Smooth muscle cell (in vitro differentiated cells): ENCODE measurements around the gene RBMS3. TPM values are rescaled to one million over a fixed set of nuclear protein-coding genes. Genes with fewer than 3 reads are reported as not detected.
A peak's percentile ranks its signal among the peaks of the same experiment; 100 is the strongest.

Experiments
- DNase-seq: peaks from one replicate; lab custom pipeline; 2025; ENCODE audit not compliant: unreplicated experiment; lab: John Stamatoyannopoulos, UW
- H2AFZ ChIP-seq: fragments of 200-600 bp; sonication (generic); 2 replicates; pipeline ENCODE4 v1.6.0; 2016; ENCODE audit warnings: antibody characterized with exemption, low read depth, mild to moderate bottlenecking
- H3F3A ChIP-seq: fragments of 200-600 bp; sonication (generic); 2 replicates; pipeline ENCODE4 v1.6.0; 2017; ENCODE audit warnings: antibody characterized with exemption, low read depth
- H3K27ac ChIP-seq: fragments of 200-600 bp; sonication (generic); 2 replicates; pipeline ENCODE4 v1.5.1; 2016; ENCODE audit warnings: low read depth, mild to moderate bottlenecking
- H3K27me3 ChIP-seq: fragments of 200-600 bp; sonication (generic); 2 replicates; pipeline ENCODE4 v1.6.1; 2016; ENCODE audit warnings: low read depth, mild to moderate bottlenecking
- H3K36me3 ChIP-seq: fragments of 200-600 bp; sonication (generic); 2 replicates; pipeline ENCODE4 v1.5.1; 2016; ENCODE audit warnings: low read depth
- H3K4me1 ChIP-seq: fragments of 200-600 bp; sonication (generic); 2 replicates; pipeline ENCODE4 v1.5.1; 2016; ENCODE audit warnings: low read depth
- H3K4me2 ChIP-seq: fragments of 200-600 bp; sonication (generic); 2 replicates; pipeline ENCODE4 v1.6.0; 2016; ENCODE audit warnings: mild to moderate bottlenecking
- H3K4me3 ChIP-seq: fragments of 200-600 bp; sonication (generic); 2 replicates; pipeline ENCODE4 v1.5.1; 2016; ENCODE audit warnings: mild to moderate bottlenecking
- H3K79me2 ChIP-seq: fragments of 200-600 bp; sonication (generic); 2 replicates; pipeline ENCODE4 v1.6.0; 2016; ENCODE audit warnings: low read depth, mild to moderate bottlenecking
- H3K9ac ChIP-seq: fragments of 200-600 bp; sonication (generic); 2 replicates; pipeline ENCODE4 v1.6.0; 2016; ENCODE audit warnings: low read depth
- H3K9me3 ChIP-seq: fragments of 200-600 bp; sonication (generic); replicated peaks from 2 replicates; pipeline ENCODE4 v1.5.1; 2016; ENCODE audit warnings: low read depth
- H4K20me1 ChIP-seq: fragments of 200-600 bp; sonication (generic); 2 replicates; pipeline ENCODE4 v1.6.0; 2016; ENCODE audit warnings: low read depth
- WGBS: methylation state at CpG from one replicate; pipeline ENCODE4 v1.1.7; 2016; ENCODE audit warnings: low lambda C conversion rate; 5-methylcytosine and 5-hydroxymethylcytosine counted together
- polyA plus RNA-seq: library from polyadenylated mRNA; unstranded; fragments of >200 nt; fragmentation: Nextera tagmentation; extraction: Ambion mirVana; gene quantifications from 2 replicates; pipeline ENCODE4 v1.2.1, GENCODE V29; 2016
- total RNA-seq: library from RNA; depleted of rRNA; stranded (reverse); fragments of >200 nt; gene quantifications from 2 replicates; pipeline ENCODE4 v1.2.3, GENCODE V29; 2014
- TF ChIP-seq, protein P1 (sequence below): fragments of 200-600 bp; sonication (generic); IDR thresholded peaks from 2 replicates; pipeline ENCODE4 v1.5.1; 2017; ENCODE audit warnings: borderline replicate concordance, mild to moderate bottlenecking, antibody characterized with exemption; ENCODE audit not compliant: insufficient read depth, poor library complexity, severe bottlenecking

The RBMS3 gene
- total and polyA plus RNA-seq, 2 experiments from 2014 or later: 42.9 to 50.6 TPM

DNA sequence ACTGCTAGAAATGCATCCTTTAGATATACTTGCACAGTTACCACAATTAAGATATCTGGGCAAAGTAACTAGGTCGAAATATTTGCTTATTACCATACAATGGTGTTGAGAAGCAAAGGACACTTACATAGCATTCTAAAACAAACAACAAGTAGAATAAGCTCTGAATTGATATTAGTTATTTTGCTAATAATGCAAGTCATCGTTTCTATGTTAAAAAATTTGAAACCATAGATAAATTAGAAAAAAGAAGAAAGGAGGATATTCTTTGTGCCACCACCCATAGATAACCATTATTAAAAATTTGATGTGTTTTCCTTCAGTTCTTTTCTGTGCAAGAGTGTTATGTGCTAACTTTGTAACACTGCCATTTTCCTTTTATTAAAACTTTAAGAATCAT lies 435.3 kb downstream of the RBMS3 start:
- Histone ChIP-seq H3K27ac (no peak overlapping the region), H4K20me1 (no peaks in the 10 kb centered on the region), H3K4me2 (no peak overlapping the region), H3K79me2 (peaks cover 25% of the 10 kb centered on the region), H2AFZ (no peak overlapping the region), H3K9ac (no peak overlapping the region), H3K4me1 (no peaks in the 10 kb centered on the region), H3K27me3 (no peaks in the 10 kb centered on the region), H3K36me3 (no peaks in the 10 kb centered on the region), H3K4me3 (no peak overlapping the region), H3F3A (peaks cover 7% of the 10 kb centered on the region), H3K9me3 (no peaks in the 10 kb centered on the region)
- no peak for DNase-seq
- 98% methylated on average over 2 of the region's 2 CpGs for WGBS
- TF ChIP-seq, protein P1, sequence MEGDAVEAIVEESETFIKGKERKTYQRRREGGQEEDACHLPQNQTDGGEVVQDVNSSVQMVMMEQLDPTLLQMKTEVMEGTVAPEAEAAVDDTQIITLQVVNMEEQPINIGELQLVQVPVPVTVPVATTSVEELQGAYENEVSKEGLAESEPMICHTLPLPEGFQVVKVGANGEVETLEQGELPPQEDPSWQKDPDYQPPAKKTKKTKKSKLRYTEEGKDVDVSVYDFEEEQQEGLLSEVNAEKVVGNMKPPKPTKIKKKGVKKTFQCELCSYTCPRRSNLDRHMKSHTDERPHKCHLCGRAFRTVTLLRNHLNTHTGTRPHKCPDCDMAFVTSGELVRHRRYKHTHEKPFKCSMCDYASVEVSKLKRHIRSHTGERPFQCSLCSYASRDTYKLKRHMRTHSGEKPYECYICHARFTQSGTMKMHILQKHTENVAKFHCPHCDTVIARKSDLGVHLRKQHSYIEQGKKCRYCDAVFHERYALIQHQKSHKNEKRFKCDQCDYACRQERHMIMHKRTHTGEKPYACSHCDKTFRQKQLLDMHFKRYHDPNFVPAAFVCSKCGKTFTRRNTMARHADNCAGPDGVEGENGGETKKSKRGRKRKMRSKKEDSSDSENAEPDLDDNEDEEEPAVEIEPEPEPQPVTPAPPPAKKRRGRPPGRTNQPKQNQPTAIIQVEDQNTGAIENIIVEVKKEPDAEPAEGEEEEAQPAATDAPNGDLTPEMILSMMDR: no peak

DNA sequence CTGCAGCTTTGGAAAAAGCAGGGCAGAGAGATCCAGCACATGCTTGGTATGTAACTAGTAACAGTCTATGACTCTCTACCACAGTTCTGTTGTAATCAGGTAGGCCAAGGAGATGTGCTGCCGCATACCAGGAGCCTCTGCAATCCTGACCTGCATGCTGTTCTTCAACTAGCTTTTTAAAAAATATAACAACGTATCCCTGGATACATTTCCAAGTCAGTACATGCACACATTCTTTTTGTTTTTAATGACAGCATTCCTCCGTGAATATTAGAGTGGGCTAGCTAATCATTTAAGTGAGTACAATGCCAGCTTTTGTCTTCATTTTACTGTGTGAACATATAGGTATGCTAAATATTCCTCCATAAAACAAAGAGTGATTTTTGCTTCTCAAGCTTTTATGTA lies 437.8 kb downstream of the RBMS3 start:
- TF ChIP-seq, protein P1: no peak
- no peak for DNase-seq
- Histone ChIP-seq H2AFZ (no peak overlapping the region), H3F3A (peaks cover 13% of the 10 kb centered on the region), H3K9ac (no peak overlapping the region), H3K27me3 (no peaks in the 10 kb centered on the region), H4K20me1 (no peaks in the 10 kb centered on the region), H3K36me3 (no peaks in the 10 kb centered on the region), H3K27ac (peak overlapping the region; percentile 61), H3K9me3 (no peaks in the 10 kb centered on the region), H3K4me2 (no peak overlapping the region), H3K79me2 (peaks cover 31% of the 10 kb centered on the region), H3K4me1 (no peaks in the 10 kb centered on the region), H3K4me3 (no peak overlapping the region)
- 68% methylated on average over 3 of the region's 3 CpGs for WGBS

DNA sequence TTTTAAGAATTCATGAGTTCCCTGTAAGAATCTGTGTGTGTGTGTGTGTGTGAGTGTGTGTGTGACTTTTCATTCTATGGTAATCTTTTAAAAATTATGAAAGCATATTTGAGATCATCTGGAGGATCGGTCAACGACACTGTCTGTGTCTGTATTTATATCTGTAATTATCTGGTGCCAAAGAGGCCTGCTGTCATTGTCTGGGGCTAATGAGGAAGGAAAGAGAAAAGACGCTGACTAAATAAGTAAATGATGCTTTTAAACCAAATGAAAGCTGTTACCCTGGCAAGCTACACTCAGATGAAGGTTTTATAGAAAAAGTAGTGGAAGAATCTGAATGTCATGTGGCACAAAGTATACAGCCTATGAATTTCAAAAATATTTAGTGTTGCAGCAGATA lies 439.8 kb downstream of the RBMS3 start:
- Histone ChIP-seq H4K20me1 (no peaks in the 10 kb centered on the region), H3K4me2 (no peak overlapping the region), H3K27me3 (no peaks in the 10 kb centered on the region), H2AFZ (no peak overlapping the region), H3K9me3 (no peaks in the 10 kb centered on the region), H3K9ac (no peak overlapping the region), H3F3A (peaks cover 13% of the 10 kb centered on the region), H3K36me3 (no peaks in the 10 kb centered on the region), H3K79me2 (peaks cover 26% of the 10 kb centered on the region), H3K4me3 (no peak overlapping the region), H3K27ac (peak overlapping the region; percentile 61), H3K4me1 (no peaks in the 10 kb centered on the region)
- no peak for DNase-seq
- TF ChIP-seq, protein P1: no peak
- 21% methylated on average over 3 of the region's 3 CpGs for WGBS

DNA sequence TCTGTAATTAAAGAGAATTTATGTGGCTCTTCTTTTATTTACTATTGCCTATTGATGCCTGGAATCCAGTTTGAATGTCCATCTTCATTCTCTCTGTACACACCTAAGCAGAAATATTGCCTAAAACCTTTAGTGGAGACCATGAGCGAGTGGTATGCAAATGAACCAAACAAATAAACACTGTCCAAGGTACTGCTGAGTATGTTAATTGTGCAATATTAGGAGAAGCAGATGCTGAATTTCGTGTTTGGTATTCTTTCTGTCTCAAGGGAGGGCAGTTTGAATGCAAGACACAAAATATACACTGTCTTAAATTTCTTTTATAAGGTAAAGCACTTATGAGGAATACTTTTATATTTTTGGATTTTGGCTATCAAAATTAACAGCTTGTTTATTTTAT lies 440.9 kb downstream of the RBMS3 start:
- H3K4me3 ChIP-seq: no peak overlapping the region
- H3K36me3 ChIP-seq: no peaks in the 10 kb centered on the region
- no peak for DNase-seq
- no peaks in the 10 kb centered on the region for H3K4me1 ChIP-seq
- no peaks in the 10 kb centered on the region for H3K27me3 ChIP-seq
- TF ChIP-seq, protein P1: no peak
- H3K79me2 ChIP-seq: peaks cover 18% of the 10 kb centered on the region
- H3K4me2 ChIP-seq: no peak overlapping the region
- no peak overlapping the region for H3K9ac ChIP-seq
- 94% methylated on average over 2 of the region's 2 CpGs for WGBS
- no peak overlapping the region for H2AFZ ChIP-seq
- H4K20me1 ChIP-seq: no peaks in the 10 kb centered on the region
- H3K27ac ChIP-seq: no peak overlapping the region
- peaks cover 13% of the 10 kb centered on the region for H3F3A ChIP-seq
- no peaks in the 10 kb centered on the region for H3K9me3 ChIP-seq
